ENCODE data around the gene CLDN16. TPM values are rescaled to one million over a fixed set of nuclear protein-coding genes. Genes with fewer than 3 reads are reported as not detected.

CLDN16 gene
- total and polyA plus RNA-seq, 5 donors from 2014 or later: not detected

GRCh38 chr3:190429681-190430080, 41.7 kb downstream of the CLDN16 start:
- Mint-ChIP-seq H3K9me3 (no peaks in the 10 kb centered on the region), H3K27me3 (peaks cover 5% of the 10 kb centered on the region), H3K27ac (no peak overlapping the region), H3K4me1 (peaks cover 0 to 2% (median 2%) of the 10 kb centered on the region in 4 donors), H3K4me3 (no peak overlapping the region), H3K36me3 (no peaks in the 10 kb centered on the region)
- no peak for DNase-seq
- H3K4me3 ChIP-seq (ENCODE audit: low read depth, low read length): no peak overlapping the region
- no peaks in the 10 kb centered on the region for H3K4me1 ChIP-seq (ENCODE audit: control insufficient read depth, insufficient read depth, low read length, poor library complexity, severe bottlenecking)
- H3K27ac ChIP-seq (ENCODE audit: insufficient read depth, low read length, poor library complexity, severe bottlenecking): no peak overlapping the region
- peaks cover 9% of the 10 kb centered on the region for H3K27me3 ChIP-seq (ENCODE audit: control insufficient read depth, insufficient read depth, low read length)
- ATAC-seq (ENCODE audit: low read depth in 2 of 2): no peak
- H3K36me3 ChIP-seq (ENCODE audit: control insufficient read depth, insufficient read depth, low read length): no peaks in the 10 kb centered on the region
- no peaks in the 10 kb centered on the region for H3K9me3 ChIP-seq (ENCODE audit: control insufficient read depth in 2 of 2, low read length in 2 of 2)

- Histone ChIP-seq H3K4me1 (ENCODE audit: control insufficient read depth, insufficient read depth, low read length, poor library complexity, severe bottlenecking) (no peaks in the 10 kb centered on the region), H3K4me3 (ENCODE audit: low read depth, low read length) (no peak overlapping the region), H3K27ac (ENCODE audit: insufficient read depth, low read length, poor library complexity, severe bottlenecking) (no peak overlapping the region), H3K36me3 (ENCODE audit: control insufficient read depth, insufficient read depth, low read length) (no peaks in the 10 kb centered on the region), H3K27me3 (ENCODE audit: control insufficient read depth, insufficient read depth, low read length) (peaks cover 9% of the 10 kb centered on the region), H3K9me3 (ENCODE audit: control insufficient read depth in 2 of 2, low read length in 2 of 2) (no peaks in the 10 kb centered on the region)
- no peaks in the 10 kb centered on the region for H3K36me3 Mint-ChIP-seq
- H3K4me3 Mint-ChIP-seq: no peak overlapping the region
- no peak overlapping the region for H3K27ac Mint-ChIP-seq
- DNase-seq: no peak
- peaks cover 5% of the 10 kb centered on the region for H3K27me3 Mint-ChIP-seq
- no peak for ATAC-seq (ENCODE audit: low read depth in 2 of 2)
- H3K9me3 Mint-ChIP-seq: peaks cover 0 to 5% (median 0%) of the 10 kb centered on the region in 7 donors
- H3K4me1 Mint-ChIP-seq: no peaks in the 10 kb centered on the region
These were observed 42.9 kb downstream of the CLDN16 start for GRCh38 chr3:190430906-190431305.

GRCh38 chr3:190432216-190432615, 44.3 kb downstream of the CLDN16 start:
- H3K4me3 ChIP-seq (ENCODE audit: low read depth, low read length): no peak overlapping the region
- DNase-seq (no peak), ATAC-seq (ENCODE audit: low read depth in 2 of 2) (no peak)
- no peak overlapping the region for H3K4me3 Mint-ChIP-seq
- peaks cover 0 to 5% (median 0%) of the 10 kb centered on the region in 7 donors for H3K9me3 Mint-ChIP-seq
- no peaks in the 10 kb centered on the region for H3K4me1 ChIP-seq (ENCODE audit: control insufficient read depth, insufficient read depth, low read length, poor library complexity, severe bottlenecking)
- H3K27ac Mint-ChIP-seq: no peak overlapping the region
- H3K36me3 ChIP-seq (ENCODE audit: control insufficient read depth, insufficient read depth, low read length): no peaks in the 10 kb centered on the region
- H3K27ac ChIP-seq (ENCODE audit: insufficient read depth, low read length, poor library complexity, severe bottlenecking): no peak overlapping the region
- no peaks in the 10 kb centered on the region for H3K4me1 Mint-ChIP-seq
- no peaks in the 10 kb centered on the region for H3K9me3 ChIP-seq (ENCODE audit: control insufficient read depth in 2 of 2, low read length in 2 of 2)
- H3K27me3 ChIP-seq (ENCODE audit: control insufficient read depth, insufficient read depth, low read length): peaks cover 10% of the 10 kb centered on the region
- no peaks in the 10 kb centered on the region for H3K36me3 Mint-ChIP-seq
- H3K27me3 Mint-ChIP-seq: peaks cover 5% of the 10 kb centered on the region

GRCh38 chr3:190433626-190434025, 45.7 kb downstream of the CLDN16 start:
- H3K9me3 Mint-ChIP-seq: peaks cover 0 to 5% (median 0%) of the 10 kb centered on the region in 7 donors
- no peaks in the 10 kb centered on the region for H3K36me3 ChIP-seq (ENCODE audit: control insufficient read depth, insufficient read depth, low read length)
- no peaks in the 10 kb centered on the region for H3K4me1 ChIP-seq (ENCODE audit: control insufficient read depth, insufficient read depth, low read length, poor library complexity, severe bottlenecking)
- no peak for ATAC-seq (ENCODE audit: low read depth in 2 of 2)
- H3K4me3 ChIP-seq (ENCODE audit: low read depth, low read length): no peak overlapping the region
- no peak overlapping the region for H3K27ac Mint-ChIP-seq
- H3K27ac ChIP-seq (ENCODE audit: insufficient read depth, low read length, poor library complexity, severe bottlenecking): no peak overlapping the region
- H3K4me1 Mint-ChIP-seq: no peaks in the 10 kb centered on the region
- peaks cover 5% of the 10 kb centered on the region for H3K27me3 Mint-ChIP-seq
- DNase-seq: no peak
- no peaks in the 10 kb centered on the region for H3K9me3 ChIP-seq (ENCODE audit: control insufficient read depth in 2 of 2, low read length in 2 of 2)
- peaks cover 9% of the 10 kb centered on the region for H3K27me3 ChIP-seq (ENCODE audit: control insufficient read depth, insufficient read depth, low read length)
- H3K36me3 Mint-ChIP-seq: no peaks in the 10 kb centered on the region
- H3K4me3 Mint-ChIP-seq: no peak overlapping the region

DNA sequence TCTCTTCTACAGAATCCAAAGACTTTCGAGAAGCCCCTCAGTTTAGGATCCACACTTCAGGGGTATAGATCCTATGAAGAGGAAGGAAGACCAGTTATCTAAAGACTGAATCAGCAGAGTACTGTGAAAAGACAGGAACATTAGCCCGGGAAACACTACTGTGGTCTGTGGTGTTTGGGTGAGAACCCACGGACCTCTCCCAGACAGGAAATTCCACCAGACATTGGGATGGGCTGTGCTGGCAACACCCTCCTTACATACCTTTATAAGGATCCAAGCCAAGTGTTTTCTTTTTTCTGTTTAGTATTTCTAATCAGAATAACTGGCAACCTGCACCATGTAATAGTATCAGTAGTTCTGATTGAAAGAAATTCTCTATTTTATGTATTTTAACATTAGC, 47.7 kb downstream of the CLDN16 start:
- H3K9me3 ChIP-seq (ENCODE audit: control insufficient read depth in 2 of 2, low read length in 2 of 2): no peaks in the 10 kb centered on the region
- no peak for ATAC-seq (ENCODE audit: low read depth in 2 of 2)
- H3K9me3 Mint-ChIP-seq: peaks cover 0 to 5% (median 0%) of the 10 kb centered on the region in 7 donors
- H3K27me3 Mint-ChIP-seq: peaks cover 5% of the 10 kb centered on the region
- no peaks in the 10 kb centered on the region for H3K4me1 Mint-ChIP-seq
- no peak overlapping the region for H3K27ac ChIP-seq (ENCODE audit: insufficient read depth, low read length, poor library complexity, severe bottlenecking)
- no peaks in the 10 kb centered on the region for H3K4me1 ChIP-seq (ENCODE audit: control insufficient read depth, insufficient read depth, low read length, poor library complexity, severe bottlenecking)
- H3K36me3 Mint-ChIP-seq: no peaks in the 10 kb centered on the region
- peak overlapping the region in 1 of 4 donors; percentile 66 for H3K4me3 Mint-ChIP-seq
- no peak overlapping the region for H3K27ac Mint-ChIP-seq
- no peak overlapping the region for H3K4me3 ChIP-seq (ENCODE audit: low read depth, low read length)
- no peak for DNase-seq
- peaks cover 6% of the 10 kb centered on the region for H3K27me3 ChIP-seq (ENCODE audit: control insufficient read depth, insufficient read depth, low read length)
- H3K36me3 ChIP-seq (ENCODE audit: control insufficient read depth, insufficient read depth, low read length): no peaks in the 10 kb centered on the region

DNA sequence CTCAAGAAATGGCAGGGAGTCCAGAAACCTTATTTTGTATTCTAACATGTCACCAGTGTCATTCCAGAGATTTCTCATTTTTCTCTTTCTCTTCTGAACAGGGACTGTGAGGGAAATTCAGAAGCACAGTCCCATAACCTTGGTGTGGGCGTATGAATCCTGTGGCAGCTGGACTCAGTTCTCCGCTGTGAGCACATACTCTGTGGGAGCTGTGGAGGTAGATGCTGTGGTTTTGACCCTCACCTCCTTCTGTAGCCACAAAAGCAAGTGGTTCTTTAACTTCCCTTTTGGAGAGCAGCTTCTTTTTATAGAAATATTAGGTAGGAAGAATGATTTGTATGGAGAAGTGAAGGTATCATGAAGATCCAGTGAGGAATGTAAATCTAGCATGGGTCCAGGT, 48.4 kb downstream of the CLDN16 start:
- no peak for DNase-seq
- no peaks in the 10 kb centered on the region for H3K4me1 Mint-ChIP-seq
- Histone ChIP-seq H3K27me3 (ENCODE audit: control insufficient read depth, insufficient read depth, low read length) (peaks cover 6% of the 10 kb centered on the region), H3K4me1 (ENCODE audit: control insufficient read depth, insufficient read depth, low read length, poor library complexity, severe bottlenecking) (no peaks in the 10 kb centered on the region), H3K27ac (ENCODE audit: insufficient read depth, low read length, poor library complexity, severe bottlenecking) (no peak overlapping the region), H3K4me3 (ENCODE audit: low read depth, low read length) (no peak overlapping the region), H3K9me3 (ENCODE audit: control insufficient read depth in 2 of 2, low read length in 2 of 2) (no peaks in the 10 kb centered on the region), H3K36me3 (ENCODE audit: control insufficient read depth, insufficient read depth, low read length) (no peaks in the 10 kb centered on the region)
- H3K27me3 Mint-ChIP-seq: peaks cover 5% of the 10 kb centered on the region
- H3K9me3 Mint-ChIP-seq: peaks cover 0 to 5% (median 0%) of the 10 kb centered on the region in 7 donors
- no peaks in the 10 kb centered on the region for H3K36me3 Mint-ChIP-seq
- no peak for ATAC-seq (ENCODE audit: low read depth in 2 of 2)
- no peak overlapping the region for H3K27ac Mint-ChIP-seq
- H3K4me3 Mint-ChIP-seq: no peak overlapping the region

DNA sequence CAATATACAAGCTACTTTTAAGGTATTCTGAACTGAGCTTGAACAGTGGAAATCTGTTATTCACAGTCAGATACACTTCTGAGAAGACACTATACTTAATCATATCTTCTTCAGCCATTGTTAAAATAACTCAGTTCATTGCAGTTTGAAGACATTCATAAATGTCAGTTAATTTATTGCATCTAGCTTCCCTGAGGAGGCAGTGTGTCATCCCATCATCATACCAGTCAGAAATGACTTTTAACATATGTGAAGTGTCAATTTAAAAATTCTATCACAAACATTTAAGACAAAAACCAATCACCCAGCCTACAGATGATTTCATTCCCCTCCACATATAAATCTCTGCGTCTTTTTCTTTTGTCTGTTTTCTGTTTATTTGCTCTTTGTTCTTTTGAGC, 54.3 kb downstream of the CLDN16 start:
- ATAC-seq (ENCODE audit: low read depth in 2 of 2) (no peak), DNase-seq (no peak)
- no peak overlapping the region for H3K27ac Mint-ChIP-seq
- Histone ChIP-seq H3K4me1 (ENCODE audit: control insufficient read depth, insufficient read depth, low read length, poor library complexity, severe bottlenecking) (peaks cover 8% of the 10 kb centered on the region), H3K36me3 (ENCODE audit: control insufficient read depth, insufficient read depth, low read length) (no peaks in the 10 kb centered on the region), H3K9me3 (ENCODE audit: control insufficient read depth in 2 of 2, low read length in 2 of 2) (no peaks in the 10 kb centered on the region), H3K27ac (ENCODE audit: insufficient read depth, low read length, poor library complexity, severe bottlenecking) (no peak overlapping the region), H3K27me3 (ENCODE audit: control insufficient read depth, insufficient read depth, low read length) (no peaks in the 10 kb centered on the region), H3K4me3 (ENCODE audit: low read depth, low read length) (no peak overlapping the region)
- H3K27me3 Mint-ChIP-seq: no peaks in the 10 kb centered on the region
- H3K4me3 Mint-ChIP-seq: no peak overlapping the region
- H3K9me3 Mint-ChIP-seq: no peaks in the 10 kb centered on the region
- no peaks in the 10 kb centered on the region for H3K36me3 Mint-ChIP-seq
- peaks cover 6 to 9% (median 8%) of the 10 kb centered on the region in 4 donors for H3K4me1 Mint-ChIP-seq

GRCh38 chr3:190443257-190443656, 55.3 kb downstream of the CLDN16 start:
- Histone ChIP-seq H3K4me1 (ENCODE audit: control insufficient read depth, insufficient read depth, low read length, poor library complexity, severe bottlenecking) (peaks cover 8% of the 10 kb centered on the region), H3K4me3 (ENCODE audit: low read depth, low read length) (no peak overlapping the region), H3K9me3 (ENCODE audit: control insufficient read depth in 2 of 2, low read length in 2 of 2) (no peaks in the 10 kb centered on the region), H3K27me3 (ENCODE audit: control insufficient read depth, insufficient read depth, low read length) (no peaks in the 10 kb centered on the region), H3K36me3 (ENCODE audit: control insufficient read depth, insufficient read depth, low read length) (no peaks in the 10 kb centered on the region), H3K27ac (ENCODE audit: insufficient read depth, low read length, poor library complexity, severe bottlenecking) (no peak overlapping the region)
- H3K27me3 Mint-ChIP-seq: no peaks in the 10 kb centered on the region
- no peak for ATAC-seq (ENCODE audit: low read depth in 2 of 2)
- no peak overlapping the region for H3K27ac Mint-ChIP-seq
- H3K36me3 Mint-ChIP-seq: no peaks in the 10 kb centered on the region
- no peaks in the 10 kb centered on the region for H3K9me3 Mint-ChIP-seq
- DNase-seq: no peak
- H3K4me3 Mint-ChIP-seq: no peak overlapping the region
- peaks cover 6 to 9% (median 8%) of the 10 kb centered on the region in 4 donors for H3K4me1 Mint-ChIP-seq

All from CD4-positive, CD25-positive, alpha-beta regulatory T cell (primary cell).